CD4-positive, alpha-beta T cell treated with Interleukin-6 for 4 hours (primary cell): Measurements from ENCODE around the gene TMED5.
"Not testable (repeated sequence)": the region's sequence is repeated elsewhere in the genome, so short reads cannot be mapped to it uniquely, and the experiment has no call there.

Experiments
- DNase-seq: peaks from one replicate; pipeline ENCODE4 v3.0.0-alpha.2; 2020; ENCODE audit warnings: mixed read lengths

Gene TMED5

GRCh38 chr1:93179886-93180722, at the start of gene TMED5:
Gene TMED5, minus strand, starts transcription at chr1:93180413. Its CDS starts 171 bp downstream, at chr1:93180242.
- DNase-seq = peak; percentile 96

DNA sequence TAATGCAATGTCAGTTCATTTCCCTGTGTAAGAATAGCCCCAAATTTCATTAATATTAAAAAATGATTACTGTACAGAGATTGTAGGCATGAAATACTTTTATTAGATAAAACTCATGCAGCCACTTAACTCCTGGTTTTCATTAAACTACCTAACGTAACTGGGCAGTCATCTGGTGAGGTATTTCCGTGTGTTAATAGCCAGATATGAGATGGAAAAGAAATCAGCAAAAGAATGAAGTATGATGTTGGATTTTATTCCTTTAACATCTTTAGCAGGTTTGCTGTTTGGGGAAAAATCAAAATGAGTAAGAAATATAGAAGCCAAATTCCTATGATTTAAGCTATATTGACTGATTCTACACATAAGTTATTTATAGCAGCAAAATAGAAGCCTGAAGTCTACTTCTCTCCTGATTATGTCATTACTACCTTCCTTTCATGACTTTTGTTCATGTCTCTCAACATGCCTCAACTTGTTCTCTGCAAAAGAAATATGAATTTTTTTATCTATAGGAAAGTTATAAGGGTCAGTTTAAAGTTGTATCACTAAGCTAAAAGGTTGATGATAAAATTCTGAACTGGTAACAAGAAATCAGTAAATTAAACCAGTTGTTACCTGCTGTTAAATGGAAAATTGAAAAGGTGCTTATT, 42.9 kb upstream of the TMED5 start:
- no peak for DNase-seq

- no peak for DNase-seq
Observed at GRCh38 chr1:93221913-93222312, 41.7 kb upstream of the TMED5 start.

DNA sequence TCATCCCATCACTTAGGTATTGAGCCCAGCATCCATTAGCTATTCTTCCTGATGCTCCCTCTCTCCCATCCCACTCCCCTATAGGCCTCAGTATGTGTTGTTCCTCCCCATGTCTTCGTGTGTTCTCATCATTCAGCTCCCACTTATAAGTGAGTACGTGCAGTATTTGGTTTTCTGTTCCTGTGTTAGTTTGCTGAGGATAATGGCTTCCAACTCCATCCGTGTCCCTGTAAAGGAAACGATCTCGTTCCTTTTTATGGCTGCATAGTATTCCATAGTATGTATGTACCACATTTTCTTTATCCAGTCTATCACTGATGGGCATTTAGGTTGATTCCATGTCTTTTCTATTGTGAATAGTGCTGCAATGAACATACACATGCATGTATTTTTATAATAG, 40.5 kb upstream of the TMED5 start:
- DNase-seq = not testable (repeated sequence)

- DNase-seq = no peak
Observed at GRCh38 chr1:93219443-93219842, 39.2 kb upstream of the TMED5 start.

DNA sequence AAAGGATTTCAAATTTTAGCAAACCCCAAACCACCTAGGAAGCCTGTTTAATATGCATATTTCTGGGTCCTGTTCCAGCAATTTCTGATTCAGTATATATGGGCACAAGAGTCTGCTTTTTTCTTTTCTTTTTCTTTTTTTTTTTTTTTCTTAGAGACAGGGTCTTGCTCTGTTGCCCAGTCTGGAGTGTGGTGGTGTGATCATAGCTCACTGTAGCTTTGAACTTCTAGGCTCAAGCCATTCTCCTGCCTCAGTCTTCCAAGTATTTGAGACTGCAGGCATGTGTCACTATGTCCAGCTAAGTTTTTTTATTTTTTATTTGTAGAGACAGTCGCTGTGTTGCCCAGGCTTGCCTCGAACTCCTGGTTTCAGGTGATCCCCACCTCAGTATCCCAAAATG, 35.1 kb upstream of the TMED5 start:
- no peak for DNase-seq

DNA sequence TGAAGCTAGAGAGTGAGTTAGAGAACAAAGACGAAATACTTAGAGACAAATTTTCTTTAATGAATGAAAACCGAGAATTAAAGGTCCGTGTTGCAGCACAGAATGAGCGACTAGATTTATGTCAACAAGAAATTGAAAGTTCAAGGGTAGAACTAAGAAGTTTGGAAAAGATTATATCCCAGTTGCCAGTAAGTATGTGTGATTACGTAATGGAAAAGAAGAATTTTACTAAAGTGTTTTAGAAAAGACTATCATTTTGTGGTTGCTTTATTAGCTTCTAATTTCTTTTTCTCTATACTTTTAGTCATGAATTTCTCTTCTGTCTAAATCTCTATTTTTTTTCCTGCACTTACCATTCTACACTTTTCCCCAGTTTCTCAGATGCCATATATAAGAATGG, 27.0 kb upstream of the TMED5 start:
- no peak for DNase-seq

GRCh38 chr1:93206567-93206954, 26.3 kb upstream of the TMED5 start:
- no peak for DNase-seq

DNA sequence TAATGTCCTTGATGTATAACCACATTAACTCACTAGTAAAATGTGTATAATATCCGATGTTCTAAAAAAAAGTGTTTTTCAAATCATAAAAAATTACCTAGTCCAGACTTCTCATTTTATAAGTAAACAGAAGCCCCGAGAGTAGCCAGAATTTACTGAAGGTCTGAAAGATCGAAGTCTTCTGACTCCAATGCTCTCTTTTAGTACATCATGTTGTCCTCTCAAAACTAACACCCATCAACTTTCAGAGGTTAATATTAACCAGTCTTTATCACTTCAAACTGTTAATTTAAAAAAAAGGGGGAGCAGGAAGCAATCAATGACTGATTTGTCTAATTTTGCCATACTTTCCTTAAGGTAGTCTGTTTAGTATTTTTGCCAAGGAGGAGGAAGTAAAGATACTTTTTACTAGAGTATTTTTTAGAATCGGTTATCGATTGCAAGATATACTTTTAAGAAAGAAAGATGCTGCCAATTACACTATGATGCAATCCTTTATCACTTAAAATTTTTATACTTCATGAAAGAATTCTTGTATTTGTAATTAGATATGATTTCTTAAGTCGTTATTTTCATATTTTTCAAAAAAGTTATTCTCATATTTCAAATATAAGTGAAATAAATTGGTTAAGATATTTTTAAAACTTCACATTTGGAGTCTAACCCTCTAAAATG, 25.8 kb upstream of the TMED5 start:
- DNase-seq = no peak

DNA sequence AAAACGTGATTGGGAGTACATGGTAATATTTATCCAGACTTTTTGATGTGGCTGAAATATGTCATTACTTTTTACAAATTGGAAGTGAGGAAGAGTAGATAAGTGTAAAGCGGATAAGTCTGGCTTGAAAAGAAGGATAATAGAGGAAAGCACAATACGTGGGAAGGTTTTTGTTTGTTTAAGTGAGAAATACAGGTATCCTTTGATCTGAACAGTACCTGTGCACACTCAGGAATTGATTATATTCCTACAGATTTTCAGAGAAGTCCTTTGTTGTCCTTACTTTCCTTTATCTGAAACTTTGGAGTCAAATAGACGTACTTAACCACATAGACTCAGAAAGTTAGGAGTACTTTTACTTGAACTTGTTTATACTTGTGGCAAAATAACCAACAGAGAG, 20.5 kb upstream of the TMED5 start:
- no peak for DNase-seq

DNA sequence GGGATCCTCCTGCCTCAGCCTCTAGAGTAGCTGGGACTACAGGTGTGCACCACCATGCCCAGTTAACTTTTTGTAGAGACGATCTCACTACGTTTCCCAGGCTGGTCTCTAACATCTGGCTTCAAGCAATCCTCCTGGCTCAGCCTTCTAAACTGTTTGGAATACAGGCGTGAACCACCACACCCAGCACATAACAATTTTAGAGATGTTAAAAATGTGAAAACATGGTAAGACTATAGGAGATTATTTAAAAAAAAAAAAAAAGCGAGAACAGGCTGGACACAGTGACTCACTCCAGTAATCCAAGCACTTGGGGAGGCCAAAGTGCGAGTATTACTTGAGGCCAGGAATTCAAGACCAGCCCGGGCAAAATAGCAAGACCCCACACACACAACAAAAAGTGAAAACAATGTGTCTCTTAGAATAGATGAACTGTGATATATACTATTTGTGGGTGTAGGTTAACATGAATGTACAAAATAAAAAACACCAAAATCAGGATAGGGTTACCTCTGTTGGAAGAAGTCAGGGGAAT, 19.9 kb upstream of the TMED5 start:
- DNase-seq = no peak

- DNase-seq = no peak
Observed at GRCh38 chr1:93199150-93199549, 18.9 kb upstream of the TMED5 start.

- no peak for DNase-seq
Observed at GRCh38 chr1:93196591-93196990, 16.4 kb upstream of the TMED5 start.

- DNase-seq = no peak
Observed at GRCh38 chr1:93194231-93194990, 14.2 kb upstream of the TMED5 start.

DNA sequence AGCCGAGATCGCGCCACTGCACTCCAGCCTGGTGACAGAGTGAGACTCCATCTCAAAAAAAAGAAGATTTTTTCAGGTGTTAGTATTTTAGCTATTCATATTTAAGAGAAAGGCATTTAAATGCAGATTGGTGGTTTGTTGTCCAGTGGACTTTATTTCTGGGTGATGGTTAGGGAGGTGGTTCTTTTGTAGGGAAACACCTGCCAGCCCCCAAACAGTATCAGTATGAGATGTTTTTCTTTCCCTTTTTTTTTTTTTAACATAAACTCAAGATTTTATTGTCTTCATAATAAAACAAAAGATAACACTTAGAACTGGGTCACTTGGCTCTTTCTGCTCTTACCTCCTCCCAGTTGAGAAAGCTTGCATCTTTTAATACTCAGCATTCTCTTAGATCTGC, 10.2 kb upstream of the TMED5 start:
- DNase-seq = no peak

DNA sequence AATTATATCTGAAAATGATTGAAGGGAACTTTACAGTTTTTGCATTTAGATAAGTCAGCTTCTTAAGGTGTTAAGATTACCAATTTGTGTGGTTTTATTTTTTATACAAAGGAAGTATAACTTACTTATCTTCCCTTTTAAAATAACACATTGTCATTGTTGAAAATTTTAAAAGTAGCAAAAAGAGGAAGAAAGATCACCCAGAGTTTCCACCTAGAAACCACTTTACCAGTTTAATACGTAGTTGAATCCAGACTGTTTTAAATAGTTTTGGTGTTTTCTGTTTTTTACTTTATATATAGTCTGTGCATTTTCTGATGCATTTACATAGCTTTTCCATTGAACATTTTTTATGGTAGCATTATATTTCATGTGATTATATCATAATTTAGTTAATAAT, 6.5 kb upstream of the TMED5 start:
- DNase-seq = no peak

DNA sequence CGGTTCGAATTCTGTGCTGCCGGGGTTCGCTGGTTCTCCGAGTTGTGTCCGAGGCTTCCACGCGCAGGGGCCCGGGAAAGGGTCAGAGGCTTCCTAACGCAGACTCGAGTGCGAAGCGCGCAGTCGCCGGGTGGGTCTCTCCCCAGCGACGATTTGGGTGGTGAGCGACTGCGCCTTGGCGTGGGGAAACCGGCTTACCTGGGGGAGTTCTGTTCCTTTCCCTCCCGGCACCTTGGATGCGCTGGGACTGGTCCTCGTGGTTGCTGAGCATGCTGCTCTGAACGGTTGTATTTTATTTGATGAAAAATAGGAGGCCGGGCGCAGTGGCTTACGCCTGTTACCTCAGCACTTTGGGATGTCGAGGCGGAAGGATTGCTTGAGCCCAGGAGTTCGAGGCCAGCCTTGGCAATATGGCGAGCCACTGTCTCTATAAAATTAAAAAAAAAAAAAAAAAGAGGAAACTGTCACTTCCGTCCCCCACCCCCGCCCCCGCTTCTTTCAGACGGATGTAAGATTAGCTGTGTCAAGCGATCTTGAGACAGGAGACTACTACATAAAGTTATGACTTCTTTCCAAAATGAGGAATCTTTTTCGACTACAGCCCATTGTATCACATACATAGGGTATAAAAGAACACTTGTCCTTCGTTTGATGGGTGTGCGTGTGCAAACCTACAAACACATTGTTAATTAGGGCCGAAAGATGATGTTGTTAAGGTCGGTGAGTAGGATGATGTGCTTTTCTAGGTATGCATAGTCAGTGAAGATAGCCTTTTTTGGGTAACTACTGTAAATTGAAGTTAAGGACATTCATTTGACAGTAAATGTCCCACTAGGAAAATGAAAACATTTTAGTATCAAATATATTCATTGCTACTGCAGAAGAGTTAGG, 755 bp upstream of the TMED5 start, which contains the start of gene CCDC18:
TSS of gene CCDC18 (plus strand) at position 2 of the 891 bp plus-strand sequence. CDS start 2,638 bp downstream, outside the sequence.
- peak; percentile 67 for DNase-seq

GRCh38 chr1:93178418-93178817, 1.8 kb downstream of the TMED5 start:
- no peak for DNase-seq

DNA sequence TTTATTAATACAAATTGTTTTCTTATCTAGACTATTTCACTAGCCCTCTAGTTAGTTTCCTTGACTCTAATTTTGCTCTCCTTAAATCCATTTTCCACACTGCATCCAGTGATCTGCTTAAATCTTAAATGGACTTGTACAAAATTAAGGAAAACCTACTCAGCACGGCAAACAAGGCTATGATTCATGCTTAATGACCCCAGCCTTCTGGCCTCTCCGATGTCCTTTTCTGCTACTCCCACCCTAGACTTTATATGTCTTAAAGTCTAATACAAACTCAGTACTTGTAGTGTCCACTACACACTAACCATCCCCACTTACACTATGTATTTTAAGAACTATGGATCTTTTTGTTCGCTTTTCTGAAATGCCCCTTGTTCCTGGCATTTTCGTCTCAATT, 2.2 kb downstream of the TMED5 start:
- no peak for DNase-seq

- not testable (repeated sequence) for DNase-seq
Observed at GRCh38 chr1:93174638-93175037, 5.6 kb downstream of the TMED5 start.

DNA sequence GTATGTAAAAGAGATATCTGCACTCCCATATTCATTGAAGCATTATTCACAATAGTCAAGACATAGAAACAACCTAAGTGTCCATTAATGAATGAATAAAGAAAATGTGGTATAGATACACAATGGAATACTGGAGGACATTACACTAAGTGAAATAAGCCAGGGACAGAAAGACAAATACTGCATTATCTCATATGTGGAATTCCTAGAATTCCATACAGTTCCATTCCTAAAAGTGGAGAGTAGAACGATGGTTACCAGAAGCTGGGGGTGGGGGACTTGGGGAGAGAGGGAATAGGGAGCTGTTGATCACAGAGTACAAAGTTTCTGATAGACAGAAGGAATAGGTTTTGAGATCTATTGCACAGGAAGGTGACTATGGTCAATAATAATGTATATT, 7.4 kb downstream of the TMED5 start:
- DNase-seq = no peak
